H1 (cell line): Measurements from ENCODE around the gene CCBE1.

Experiments used
- ASH2L ChIP-seq: fragments of 200-600, 300-600 bp; sonication (generic); IDR thresholded peaks from one replicate; pipeline ENCODE4 v1.7.1; 2017; ENCODE audit warnings: low read length
- CTCF ChIP-seq, 3 experiments: IDR thresholded peaks; 1 replicate in 2 of 3; 2 replicates in 1 of 3; pipeline versions ENCODE4 v1.5.1 to v1.6.1; 2011; ENCODE audit warnings: low read length in 3 of 3, mild to moderate bottlenecking in 3 of 3, inconsistent platforms in 2 of 3, low read depth in 1 of 3, moderate library complexity in 1 of 3; ENCODE audit not compliant: insufficient read depth in 1 of 3; ENCODE audit errors: control extremely low read depth in 1 of 3
- GABPA ChIP-seq: IDR thresholded peaks from 2 replicates; pipeline ENCODE4 v1.6.1; 2011; ENCODE audit warnings: mild to moderate bottlenecking, low read length, moderate library complexity, borderline replicate concordance; ENCODE audit not compliant: insufficient read depth
- POLR2A ChIP-seq, 2 experiments: IDR thresholded peaks; 1 replicate in 1 of 2; 2 replicates in 1 of 2; pipeline ENCODE4 v1.6.1; 2011; ENCODE audit warnings: low read depth in 2 of 2, low read length in 2 of 2, mild to moderate bottlenecking in 2 of 2; ENCODE audit errors: control extremely low read depth in 1 of 2
- POLR2AphosphoS5 ChIP-seq: IDR thresholded peaks from 2 replicates; pipeline ENCODE4 v1.6.1; 2011; ENCODE audit warnings: low read depth, low read length

DNA sequence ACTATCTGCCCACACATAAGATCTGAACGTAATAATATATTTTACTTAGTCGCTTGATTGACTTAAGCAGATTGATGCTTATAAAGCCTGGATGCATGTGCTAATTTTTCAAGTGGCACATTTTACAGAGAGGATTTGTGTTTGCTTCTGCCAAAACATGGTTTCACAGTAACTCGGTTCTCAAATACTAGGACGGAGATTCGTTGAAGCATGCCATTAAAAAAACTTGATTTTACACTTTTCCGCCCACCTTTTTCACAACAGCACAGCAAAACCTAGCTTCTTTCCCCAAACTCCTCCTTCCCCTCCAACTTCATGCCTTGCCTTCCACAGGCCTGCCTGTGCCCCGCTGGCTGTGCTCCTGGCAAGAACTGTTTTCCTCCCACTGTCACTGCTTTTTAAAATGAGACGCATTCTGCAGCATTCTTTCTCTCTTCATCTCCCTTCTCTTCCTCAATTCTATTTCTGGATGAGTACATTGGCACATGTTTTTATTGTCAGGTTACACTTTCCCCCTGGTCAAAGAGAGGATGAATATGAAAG is 283.0 kb downstream of the CCBE1 start:
- TF ChIP-seq CTCF (IDR thresholded peaks at IDR 0.05; ENCODE audit: control extremely low read depth in 1 of 3, insufficient read depth in 1 of 3, low read depth in 1 of 3, low read length in 3 of 3) (no peak), POLR2AphosphoS5 (no peak), POLR2A (IDR thresholded peaks at IDR 0.05; ENCODE audit: control extremely low read depth in 1 of 2, low read depth in 2 of 2, low read length in 2 of 2) (no peak), ASH2L (no peak), GABPA (no peak)
